HL-60/S4 treated with phorbol 12-myristate 13-acetate at 8.2 ng/mL for 4 days and 3 days (cell line): ENCODE results near the gene KANSL1.
"Not testable (repeated sequence)": the region's sequence is repeated elsewhere in the genome, so short reads cannot be mapped to it uniquely, and the experiment has no call there.

ENCODE experiments used
- in situ Hi-C: fragments of 300-500 bp; cut with MboI; formaldehyde crosslinking; loops from 2 replicates; pipeline ENCODE4 v1.15.0; 2022; ENCODE audit warnings: low sequenced_read_pairs

Gene KANSL1

GRCh38 chr17:46117850-46118696, 75.2 kb downstream of the KANSL1 start:
- in situ Hi-C loops, result no loop called here

GRCh38 chr17:46117117-46117516, 76.1 kb downstream of the KANSL1 start:
- in situ Hi-C loops, result no loop called here

GRCh38 chr17:46115699-46116098, 77.5 kb downstream of the KANSL1 start:
- in situ Hi-C loops, result no loop called here

- in situ Hi-C loops, result not testable (repeated sequence)
Observed at GRCh38 chr17:46111236-46111635, 82.0 kb downstream of the KANSL1 start.

GRCh38 chr17:46110219-46110618, 83.0 kb downstream of the KANSL1 start:
- in situ Hi-C loops, result no loop called here

- in situ Hi-C loops, result no loop called here
Observed at GRCh38 chr17:46109603-46110189, 83.5 kb downstream of the KANSL1 start.

- in situ Hi-C loops, result no loop called here
Observed at GRCh38 chr17:46108550-46109110, 84.6 kb downstream of the KANSL1 start.

GRCh38 chr17:46108120-46108519, 85.1 kb downstream of the KANSL1 start:
- in situ Hi-C loops, result no loop called here

- in situ Hi-C loops, result no loop called here
Observed at GRCh38 chr17:46106966-46107644, 86.1 kb downstream of the KANSL1 start.

- in situ Hi-C loops, result not testable (repeated sequence)
Observed at GRCh38 chr17:46102806-46103205, 90.4 kb downstream of the KANSL1 start.

- in situ Hi-C loops, result not testable (repeated sequence)
Observed at GRCh38 chr17:46101785-46102617, 91.2 kb downstream of the KANSL1 start.

- in situ Hi-C loops, result no loop called here
Observed at GRCh38 chr17:46100590-46100989, 92.6 kb downstream of the KANSL1 start.

- in situ Hi-C loops, result no loop called here
Observed at GRCh38 chr17:46099865-46100264, 93.4 kb downstream of the KANSL1 start.

GRCh38 chr17:46097497-46097896, 95.7 kb downstream of the KANSL1 start:
- in situ Hi-C loops, result no loop called here

GRCh38 chr17:46092991-46093390, 100.2 kb downstream of the KANSL1 start:
- in situ Hi-C loops, result no loop called here

- in situ Hi-C loops, result no loop called here
Observed at GRCh38 chr17:46090871-46091270, 102.4 kb downstream of the KANSL1 start.

GRCh38 chr17:46089389-46089965, 103.8 kb downstream of the KANSL1 start:
- in situ Hi-C loops, result no loop called here

GRCh38 chr17:46088595-46088994, 104.6 kb downstream of the KANSL1 start:
- in situ Hi-C loops, result no loop called here

GRCh38 chr17:46087871-46088270, 105.4 kb downstream of the KANSL1 start:
- in situ Hi-C loops, result not testable (repeated sequence)

GRCh38 chr17:46086821-46087220, 106.4 kb downstream of the KANSL1 start:
- in situ Hi-C loops, result no loop called here
